ENCODE results near the gene BRDT.
"Not testable (repeated sequence)": the region's sequence is repeated elsewhere in the genome, so short reads cannot be mapped to it uniquely, and the experiment has no call there.

The BRDT gene

GRCh38 chr1:91993256-91993655, 44.1 kb downstream of the BRDT start:
- DNase-seq: no peak

- DNase-seq: peak; percentile 57 to 64
Measured at GRCh38 chr1:91997607-91998195, 48.5 kb downstream of the BRDT start.

GRCh38 chr1:92004129-92004528, 54.9 kb downstream of the BRDT start:
- no peak for DNase-seq

- no peak for DNase-seq
Measured at GRCh38 chr1:92013923-92014322, 64.7 kb downstream of the BRDT start.

- no peak for DNase-seq
Measured at GRCh38 chr1:92016720-92017316, 67.6 kb downstream of the BRDT start.

- no peak for DNase-seq
Measured at GRCh38 chr1:92017656-92018055, 68.5 kb downstream of the BRDT start.

- not testable (repeated sequence) for DNase-seq
Measured at GRCh38 chr1:92026042-92026441, 76.8 kb downstream of the BRDT start.

GRCh38 chr1:92026806-92027205, 77.6 kb downstream of the BRDT start:
- DNase-seq: peak; percentile 8 to 23

- no peak for DNase-seq
Measured at GRCh38 chr1:92029241-92029922, 80.2 kb downstream of the BRDT start.

- peak in 1 of 2 experiments; percentile 4 for DNase-seq
Measured at GRCh38 chr1:92030656-92031107, 81.5 kb downstream of the BRDT start.

- no peak for DNase-seq
Measured at GRCh38 chr1:92031281-92032110, 82.3 kb downstream of the BRDT start.

- DNase-seq: no peak
Measured at GRCh38 chr1:92037400-92037799, 88.2 kb downstream of the BRDT start.

GRCh38 chr1:92038695-92039346, 89.6 kb downstream of the BRDT start:
- no peak for DNase-seq

GRCh38 chr1:92040971-92041370, 91.8 kb downstream of the BRDT start:
- DNase-seq: no peak

- DNase-seq: no peak
Measured at GRCh38 chr1:92043621-92044020, 94.4 kb downstream of the BRDT start.

GRCh38 chr1:92045766-92046495, 96.7 kb downstream of the BRDT start:
- DNase-seq: no peak

- no peak for DNase-seq
Measured at GRCh38 chr1:92051948-92052347, 102.7 kb downstream of the BRDT start.
